A673 (cell line): ENCODE results near the gene PIGN. TPM values are rescaled to one million over a fixed set of nuclear protein-coding genes. Genes with fewer than 3 reads are reported as not detected.

Experiments used
- BruUV-seq: library from RNA; stranded (reverse); fragments of 400-500 nt; replicated peaks from 2 replicates; lab custom pipeline; 2021; lab: Mats Ljungman, UMichigan
- CTCF ChIA-PET: fragments of 300-600 bp; sonication (Branson Sonifier 250); formaldehyde crosslinking; loops from one replicate; lab custom pipeline; 2022; ENCODE audit warnings: antibody characterized with exemption; lab: Charles Lee
- POLR2A ChIA-PET: fragments of 300-600 bp; sonication (Branson Sonifier 250); formaldehyde crosslinking; loops from one replicate; lab custom pipeline; 2022; ENCODE audit warnings: antibody characterized with exemption; ENCODE audit not compliant: low non-redundant PET; lab: Charles Lee
- DNase-seq: peaks from one replicate; pipeline ENCODE4 v3.0.0-alpha.2; 2015; ENCODE audit warnings: low spot score
- H3K27ac ChIP-seq: fragments of 200-600 bp; sonication (generic); 2 replicates; pipeline ENCODE4 v1.5.1; 2016; ENCODE audit warnings: mixed run types, low read depth, mild to moderate bottlenecking, mixed read lengths, antibody characterized with exemption, low read length; ENCODE audit not compliant: poor library complexity, severe bottlenecking
- H3K27me3 ChIP-seq: fragments of 200-600 bp; sonication (generic); replicated peaks from 2 replicates; pipeline ENCODE4 v1.6.1; 2017; ENCODE audit warnings: mixed run types, low read depth, mild to moderate bottlenecking, mixed read lengths, antibody characterized with exemption, low read length; ENCODE audit not compliant: insufficient read depth, poor library complexity
- H3K36me3 ChIP-seq: fragments of 200-600 bp; sonication (generic); 2 replicates; pipeline ENCODE4 v1.6.1; 2016; ENCODE audit warnings: mixed run types, mild to moderate bottlenecking, mixed read lengths, antibody characterized with exemption, low read length; ENCODE audit not compliant: insufficient read depth, poor library complexity, severe bottlenecking
- H3K4me1 ChIP-seq: fragments of 200-600 bp; sonication (generic); 2 replicates; pipeline ENCODE4 v1.6.1; 2017; ENCODE audit warnings: mixed run types, mild to moderate bottlenecking, mixed read lengths, antibody characterized with exemption, low read length; ENCODE audit not compliant: insufficient read depth, poor library complexity, severe bottlenecking
- H3K4me3 ChIP-seq: fragments of 200-600 bp; sonication (generic); 2 replicates; pipeline ENCODE4 v1.5.1; 2016; ENCODE audit warnings: low read depth, mixed run types, mild to moderate bottlenecking, mixed read lengths, low read length; ENCODE audit not compliant: poor library complexity, severe bottlenecking
- H3K9me3 ChIP-seq: fragments of 200-600 bp; sonication (generic); 2 replicates; pipeline ENCODE4 v1.6.1; 2016; ENCODE audit warnings: mixed run types, low read depth, mild to moderate bottlenecking, mixed read lengths, antibody characterized with exemption, low read length; ENCODE audit not compliant: poor library complexity, severe bottlenecking
- CTCF ChIP-seq: fragments of 300-800, 200-600 bp; sonication (generic); conservative IDR thresholded peaks from 2 replicates; pipeline ENCODE4 v1.5.1; 2017; ENCODE audit warnings: low read depth, mild to moderate bottlenecking, antibody characterized with exemption, low read length, moderate library complexity, mixed read lengths
- EZH2 ChIP-seq: fragments of 200-600 bp; sonication (generic); IDR thresholded peaks from 2 replicates; pipeline ENCODE4 v1.6.1; 2017; ENCODE audit warnings: borderline replicate concordance, low read depth, mild to moderate bottlenecking, mixed read lengths, antibody characterized with exemption, low read length; ENCODE audit not compliant: poor library complexity, severe bottlenecking
- intact Hi-C: fragments of 100-400 bp; cut with micrococcal nuclease; formaldehyde crosslinking; loops from one replicate; pipeline ENCODE4 v1.10.0; 2022; ENCODE audit not compliant: unreplicated experiment
- total RNA-seq: library from RNA; stranded (reverse); gene quantifications from 2 replicates; pipeline ENCODE4 v1.2.3, GENCODE V29; 2021

The PIGN gene
- total RNA-seq, 1 experiment from 2014 or later: 23.8 TPM

- Histone ChIP-seq H3K9me3 (no peaks in the 10 kb centered on the region), H3K36me3 (no peaks in the 10 kb centered on the region), H3K4me3 (no peak overlapping the region), H3K27ac (peak overlapping the region; percentile 58), H3K4me1 (peaks cover 20% of the 10 kb centered on the region), H3K27me3 (no peaks in the 10 kb centered on the region)
- ChIA-PET POLR2A (no interaction called here), CTCF (no interaction called here)
- no peak for TF ChIP-seq CTCF
- TF ChIP-seq EZH2: no peak
- intact Hi-C loops: no loop called here
- peak; percentile 44 for DNase-seq
- BruUV-seq: no TSS peak
These were observed 193.9 kb downstream of the PIGN start for GRCh38 chr18:61992923-61993322.

GRCh38 chr18:61992285-61992684 is 194.6 kb downstream of the PIGN start:
- BruUV-seq: no TSS peak
- H3K27me3 ChIP-seq: no peaks in the 10 kb centered on the region
- DNase-seq: peak; percentile 69
- TF ChIP-seq CTCF: no peak
- H3K36me3 ChIP-seq: no peaks in the 10 kb centered on the region
- H3K4me1 ChIP-seq: peaks cover 20% of the 10 kb centered on the region
- POLR2A ChIA-PET: no interaction called here
- intact Hi-C loops: no loop called here
- CTCF ChIA-PET: no interaction called here
- H3K9me3 ChIP-seq: no peaks in the 10 kb centered on the region
- H3K27ac ChIP-seq: peak overlapping the region; percentile 58
- no peak overlapping the region for H3K4me3 ChIP-seq

GRCh38 chr18:61991836-61992235 is 195.0 kb downstream of the PIGN start:
- BruUV-seq: no TSS peak
- H3K4me1 ChIP-seq: peaks cover 20% of the 10 kb centered on the region
- no peaks in the 10 kb centered on the region for H3K36me3 ChIP-seq
- intact Hi-C loops: no loop called here
- H3K27ac ChIP-seq: peak overlapping the region; percentile 58
- POLR2A ChIA-PET: no interaction called here
- H3K9me3 ChIP-seq: no peaks in the 10 kb centered on the region
- H3K4me3 ChIP-seq: no peak overlapping the region
- CTCF ChIA-PET: no interaction called here
- no peak for DNase-seq
- no peaks in the 10 kb centered on the region for H3K27me3 ChIP-seq
- TF ChIP-seq EZH2 (no peak), CTCF (no peak)
